SH-SY5Y (cell line): Measurements from ENCODE around the gene NFAM1.
A peak's percentile ranks its signal among the peaks of the same experiment; 100 is the strongest.

Experiments used
- GATA2 ChIP-seq: IDR thresholded peaks from 2 replicates; pipeline ENCODE4 v1.6.1; 2011; ENCODE audit warnings: mild to moderate bottlenecking, low read depth, low read length
- GATA3 ChIP-seq: IDR thresholded peaks from 2 replicates; pipeline ENCODE4 v1.6.1; 2011; ENCODE audit warnings: low read depth, mild to moderate bottlenecking, low read length, moderate library complexity

Gene NFAM1

GRCh38 chr22:42414565-42415303 is 17.5 kb downstream of the NFAM1 start:
- TF ChIP-seq GATA2 (no peak), GATA3 (no peak)

- no peak for TF ChIP-seq GATA2
- TF ChIP-seq GATA3, result no peak
Observed at GRCh38 chr22:42414021-42414420, 18.2 kb downstream of the NFAM1 start.

GRCh38 chr22:42412744-42413333 is 19.4 kb downstream of the NFAM1 start:
- TF ChIP-seq GATA2 (no peak), GATA3 (no peak)

- TF ChIP-seq GATA2, result no peak
- TF ChIP-seq GATA3, result no peak
Observed at GRCh38 chr22:42410708-42411107, 21.5 kb downstream of the NFAM1 start.

GRCh38 chr22:42408810-42409529 is 23.2 kb downstream of the NFAM1 start:
- TF ChIP-seq GATA2 (no peak), GATA3 (no peak)

- TF ChIP-seq GATA2 (no peak), GATA3 (no peak)
Observed at GRCh38 chr22:42408276-42408675, 23.9 kb downstream of the NFAM1 start.

- no peak for TF ChIP-seq GATA3
- TF ChIP-seq GATA2, result no peak
Observed at GRCh38 chr22:42404266-42404665, 27.9 kb downstream of the NFAM1 start.

- TF ChIP-seq GATA3 (no peak), GATA2 (no peak)
Observed at GRCh38 chr22:42401535-42402334, 30.5 kb downstream of the NFAM1 start.

- TF ChIP-seq GATA2 (no peak), GATA3 (no peak)
Observed at GRCh38 chr22:42400811-42401534, 31.2 kb downstream of the NFAM1 start.

GRCh38 chr22:42399315-42400271 is 32.6 kb downstream of the NFAM1 start:
- TF ChIP-seq GATA3 (no peak), GATA2 (no peak)

- TF ChIP-seq GATA3 (no peak), GATA2 (peak; percentile 36; the same call in 1 of the 2 replicates)
Observed at GRCh38 chr22:42397332-42398249, 34.6 kb downstream of the NFAM1 start.

- TF ChIP-seq GATA3 (no peak), GATA2 (no peak)
Observed at GRCh38 chr22:42396621-42397331, 35.4 kb downstream of the NFAM1 start.
